Neural crest cell (in vitro differentiated cells): ENCODE results near the gene ATP4A. TPM values are rescaled to one million over a fixed set of nuclear protein-coding genes. Genes with fewer than 3 reads are reported as not detected.

Experiments used
- DNase-seq: peaks from one replicate; pipeline ENCODE4 v3.0.0; 2021; ENCODE audit warnings: low read depth, mixed read lengths, low spot score
- H3K27ac Mint-ChIP-seq: one replicate; pipeline ENCODE4 v1.8.0; 2021; ENCODE audit warnings: mild to moderate bottlenecking, mixed read lengths; ENCODE audit not compliant: unreplicated experiment
- H3K27me3 Mint-ChIP-seq: 2 replicates; pipeline ENCODE4 v1.8.0; 2021; ENCODE audit warnings: low read depth, mild to moderate bottlenecking, mixed read lengths
- H3K36me3 Mint-ChIP-seq: 2 replicates; pipeline ENCODE4 v1.8.0; 2021; ENCODE audit warnings: low read depth, mild to moderate bottlenecking, mixed read lengths
- H3K4me1 Mint-ChIP-seq: 2 replicates; pipeline ENCODE4 v1.8.0; 2021; ENCODE audit warnings: mixed read lengths
- H3K4me3 Mint-ChIP-seq: one replicate; pipeline ENCODE4 v1.8.0; 2021; ENCODE audit warnings: mild to moderate bottlenecking, mixed read lengths
- H3K9me3 Mint-ChIP-seq: 2 replicates; pipeline ENCODE4 v1.8.0; 2021; ENCODE audit warnings: mixed read lengths
- total RNA-seq: library from RNA; stranded (reverse); gene quantifications from 2 replicates; pipeline ENCODE4 v1.2.1, GENCODE V29; 2021
- TF ChIP-seq, protein P1 (sequence below): fragments of 200-600 bp; sonication (generic); conservative IDR thresholded peaks from 2 replicates; pipeline ENCODE4 v1.5.0; 2021; ENCODE audit warnings: antibody characterized with exemption, mild to moderate bottlenecking

The ATP4A gene
- total RNA-seq, 1 donor from 2014 or later, result not detected

DNA sequence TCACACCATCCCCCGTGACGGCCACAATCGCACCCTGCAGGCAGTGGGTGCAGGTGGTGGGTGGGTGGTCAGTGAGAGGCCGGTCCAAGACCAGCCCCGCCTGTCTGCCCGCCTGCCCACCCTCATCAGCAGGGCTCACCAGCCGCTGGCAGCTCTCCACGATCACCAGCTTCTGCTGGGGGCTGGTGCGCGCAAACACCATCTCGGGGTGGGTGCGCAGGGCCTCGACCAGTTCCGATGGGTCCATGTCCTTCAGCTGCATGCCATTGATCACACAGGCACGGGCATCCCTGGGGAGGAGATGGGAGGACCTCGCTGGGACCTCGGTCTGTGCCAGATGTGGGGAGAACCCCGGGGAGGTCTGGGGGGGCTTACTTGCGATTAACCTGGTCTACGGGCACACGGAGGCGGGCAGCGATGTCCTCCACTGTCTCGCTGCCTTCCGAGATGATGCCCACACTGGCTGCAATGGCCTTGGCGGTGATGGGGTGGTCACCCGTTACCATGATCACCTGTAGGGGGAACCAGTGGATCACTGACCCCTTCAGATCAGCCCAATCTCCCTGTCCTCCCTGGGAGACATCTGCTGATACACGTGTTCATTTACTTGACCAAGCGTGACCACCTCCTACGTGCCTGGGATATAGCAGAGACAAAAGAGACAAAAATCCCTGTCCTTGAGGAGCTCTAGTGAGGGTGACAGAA, 8.0 kb downstream of the ATP4A start:
- Mint-ChIP-seq H3K36me3 (no peaks in the 10 kb centered on the region), H3K4me1 (peaks cover 10% of the 10 kb centered on the region), H3K27me3 (peaks cover 61% of the 10 kb centered on the region), H3K4me3 (peak overlapping the region; percentile 56), H3K9me3 (no peaks in the 10 kb centered on the region), H3K27ac (no peak overlapping the region)
- DNase-seq, result no peak
- TF ChIP-seq, protein P1, sequence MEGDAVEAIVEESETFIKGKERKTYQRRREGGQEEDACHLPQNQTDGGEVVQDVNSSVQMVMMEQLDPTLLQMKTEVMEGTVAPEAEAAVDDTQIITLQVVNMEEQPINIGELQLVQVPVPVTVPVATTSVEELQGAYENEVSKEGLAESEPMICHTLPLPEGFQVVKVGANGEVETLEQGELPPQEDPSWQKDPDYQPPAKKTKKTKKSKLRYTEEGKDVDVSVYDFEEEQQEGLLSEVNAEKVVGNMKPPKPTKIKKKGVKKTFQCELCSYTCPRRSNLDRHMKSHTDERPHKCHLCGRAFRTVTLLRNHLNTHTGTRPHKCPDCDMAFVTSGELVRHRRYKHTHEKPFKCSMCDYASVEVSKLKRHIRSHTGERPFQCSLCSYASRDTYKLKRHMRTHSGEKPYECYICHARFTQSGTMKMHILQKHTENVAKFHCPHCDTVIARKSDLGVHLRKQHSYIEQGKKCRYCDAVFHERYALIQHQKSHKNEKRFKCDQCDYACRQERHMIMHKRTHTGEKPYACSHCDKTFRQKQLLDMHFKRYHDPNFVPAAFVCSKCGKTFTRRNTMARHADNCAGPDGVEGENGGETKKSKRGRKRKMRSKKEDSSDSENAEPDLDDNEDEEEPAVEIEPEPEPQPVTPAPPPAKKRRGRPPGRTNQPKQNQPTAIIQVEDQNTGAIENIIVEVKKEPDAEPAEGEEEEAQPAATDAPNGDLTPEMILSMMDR, result peak; percentile 38

DNA sequence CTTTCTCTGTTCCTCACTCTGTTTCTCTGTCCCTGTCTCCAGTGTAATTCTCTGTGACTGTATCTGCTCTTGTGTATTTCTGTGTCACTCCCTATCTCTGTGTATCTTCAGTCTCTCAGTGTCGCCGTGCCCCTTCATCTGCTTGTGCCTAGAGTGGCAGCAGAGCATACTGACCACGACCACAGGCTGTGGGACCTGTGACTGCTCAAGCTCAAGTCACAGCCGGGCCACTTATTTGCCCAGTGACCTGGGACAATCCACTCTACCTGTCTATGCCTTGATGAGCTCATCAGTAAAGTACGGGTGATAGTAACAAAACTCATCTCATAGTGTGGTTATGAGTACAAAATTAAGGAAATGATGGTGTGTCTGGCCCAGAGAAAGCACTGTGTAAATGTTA, 9.4 kb downstream of the ATP4A start:
- no peak for DNase-seq
- no peaks in the 10 kb centered on the region for H3K36me3 Mint-ChIP-seq
- TF ChIP-seq, protein P1, result no peak
- H3K4me3 Mint-ChIP-seq, result peak overlapping the region; percentile 10
- H3K9me3 Mint-ChIP-seq, result no peaks in the 10 kb centered on the region
- peaks cover 48% of the 10 kb centered on the region for H3K27me3 Mint-ChIP-seq
- peaks cover 14% of the 10 kb centered on the region for H3K4me1 Mint-ChIP-seq
- no peak overlapping the region for H3K27ac Mint-ChIP-seq

- Mint-ChIP-seq H3K4me1 (peaks cover 16% of the 10 kb centered on the region), H3K9me3 (no peaks in the 10 kb centered on the region), H3K27ac (no peak overlapping the region), H3K27me3 (peaks cover 42% of the 10 kb centered on the region), H3K36me3 (no peaks in the 10 kb centered on the region), H3K4me3 (peak overlapping the region; percentile 16)
- no peak for DNase-seq
- TF ChIP-seq, protein P1, result no peak
Observed at GRCh38 chr19:35553385-35554000, 10.0 kb downstream of the ATP4A start.

DNA sequence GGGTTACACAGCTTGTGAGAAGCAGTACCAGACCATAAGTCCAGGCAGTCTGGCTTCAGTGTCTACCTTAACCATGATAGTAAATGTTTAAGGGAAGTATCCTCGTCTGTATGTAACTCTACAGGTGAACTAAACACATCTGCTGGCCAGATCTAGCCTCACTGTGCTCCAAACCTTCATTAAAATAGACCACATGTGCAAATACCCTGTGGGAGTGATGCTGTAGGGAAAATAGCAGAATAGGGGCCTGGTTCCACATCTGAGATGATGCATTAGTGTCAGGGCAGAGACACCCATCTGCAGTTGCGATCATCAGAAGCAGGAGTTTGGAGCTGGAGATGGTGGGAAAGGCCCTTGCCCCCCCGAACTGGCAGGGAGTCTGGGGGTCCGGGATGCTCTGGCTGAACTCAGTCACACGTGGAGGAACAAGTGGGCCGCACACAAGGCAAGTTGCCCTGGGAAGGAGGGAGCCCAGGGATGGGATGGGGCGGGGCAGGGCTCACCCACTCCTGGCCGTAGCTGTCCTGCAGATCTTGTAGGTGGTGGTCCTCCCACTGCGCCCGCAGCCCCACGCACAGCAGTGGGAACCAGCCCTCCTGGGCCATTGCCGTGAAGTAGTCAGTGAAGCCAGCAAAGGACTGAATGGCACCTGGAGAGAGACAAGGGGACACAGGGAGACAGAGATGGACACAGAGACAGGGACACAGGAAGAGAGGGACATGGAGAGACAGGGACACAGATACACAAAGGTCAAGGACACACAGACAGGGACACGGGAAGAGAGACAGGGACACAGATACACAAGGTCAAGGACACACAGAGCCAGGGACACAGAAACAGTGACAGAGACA, 10.7 kb downstream of the ATP4A start:
- no peaks in the 10 kb centered on the region for H3K36me3 Mint-ChIP-seq
- no peaks in the 10 kb centered on the region for H3K9me3 Mint-ChIP-seq
- no peak for DNase-seq
- H3K27ac Mint-ChIP-seq, result peak overlapping the region; percentile 27
- TF ChIP-seq, protein P1, result no peak
- peak overlapping the region; percentile 16 for H3K4me3 Mint-ChIP-seq
- peaks cover 16% of the 10 kb centered on the region for H3K4me1 Mint-ChIP-seq
- H3K27me3 Mint-ChIP-seq, result peaks cover 37% of the 10 kb centered on the region

- Mint-ChIP-seq H3K9me3 (no peaks in the 10 kb centered on the region), H3K27me3 (peaks cover 24% of the 10 kb centered on the region), H3K27ac (no peak overlapping the region), H3K36me3 (no peaks in the 10 kb centered on the region), H3K4me1 (peaks cover 23% of the 10 kb centered on the region), H3K4me3 (peak overlapping the region; percentile 41)
- no peak for DNase-seq
- TF ChIP-seq, protein P1, result no peak
Observed at GRCh38 chr19:35551091-35551810, 12.2 kb downstream of the ATP4A start.
